ENCODE measurements around the gene ZSCAN12. TPM values are rescaled to one million over a fixed set of nuclear protein-coding genes. Genes with fewer than 3 reads are reported as not detected.
"Not testable (repeated sequence)": the region's sequence is repeated elsewhere in the genome, so short reads cannot be mapped to it uniquely, and the experiment has no call there.

Gene ZSCAN12
- total and polyA plus RNA-seq, 12 donors = 1.2 to 3.5 (median 2.6) TPM

DNA sequence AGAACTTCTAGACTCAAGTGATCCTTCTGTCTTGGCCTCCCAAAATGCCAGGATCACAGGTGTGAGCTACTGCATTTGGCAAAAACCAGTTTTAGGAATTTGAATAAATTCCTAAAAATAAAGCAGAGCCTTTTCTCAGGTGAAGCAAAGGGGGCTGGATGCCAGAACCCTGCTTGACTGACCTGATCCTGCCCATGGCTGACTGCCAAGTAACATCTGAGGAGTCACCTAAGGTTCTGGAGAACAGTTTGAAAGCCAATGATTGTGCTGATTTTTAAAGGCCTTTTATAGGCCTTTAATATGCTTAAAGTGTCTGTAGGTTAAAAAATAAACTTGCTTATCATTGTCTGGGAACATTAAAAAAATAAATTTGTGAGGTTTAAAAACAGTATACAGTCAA, 14.1 kb upstream of the ZSCAN12 start:
- Histone ChIP-seq H3K27me3 (peaks cover 0 to 10% (median 0%) of the 10 kb centered on the region in 7 donors), H3K36me3 (no peaks in the 10 kb centered on the region), H3K4me3 (no peak overlapping the region), H3K27ac (no peak overlapping the region), H3K4me1 (no peaks in the 10 kb centered on the region), H3K9me3 (peaks cover 0 to 9% (median 0%) of the 10 kb centered on the region in 11 donors)
- TF ChIP-seq, protein P1, sequence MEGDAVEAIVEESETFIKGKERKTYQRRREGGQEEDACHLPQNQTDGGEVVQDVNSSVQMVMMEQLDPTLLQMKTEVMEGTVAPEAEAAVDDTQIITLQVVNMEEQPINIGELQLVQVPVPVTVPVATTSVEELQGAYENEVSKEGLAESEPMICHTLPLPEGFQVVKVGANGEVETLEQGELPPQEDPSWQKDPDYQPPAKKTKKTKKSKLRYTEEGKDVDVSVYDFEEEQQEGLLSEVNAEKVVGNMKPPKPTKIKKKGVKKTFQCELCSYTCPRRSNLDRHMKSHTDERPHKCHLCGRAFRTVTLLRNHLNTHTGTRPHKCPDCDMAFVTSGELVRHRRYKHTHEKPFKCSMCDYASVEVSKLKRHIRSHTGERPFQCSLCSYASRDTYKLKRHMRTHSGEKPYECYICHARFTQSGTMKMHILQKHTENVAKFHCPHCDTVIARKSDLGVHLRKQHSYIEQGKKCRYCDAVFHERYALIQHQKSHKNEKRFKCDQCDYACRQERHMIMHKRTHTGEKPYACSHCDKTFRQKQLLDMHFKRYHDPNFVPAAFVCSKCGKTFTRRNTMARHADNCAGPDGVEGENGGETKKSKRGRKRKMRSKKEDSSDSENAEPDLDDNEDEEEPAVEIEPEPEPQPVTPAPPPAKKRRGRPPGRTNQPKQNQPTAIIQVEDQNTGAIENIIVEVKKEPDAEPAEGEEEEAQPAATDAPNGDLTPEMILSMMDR (IDR thresholded peaks at IDR 0.05) = no peak
- intact Hi-C loops (cut with DNase I) = no loop called here
- DNase-seq (no peak), ATAC-seq (no peak)

DNA sequence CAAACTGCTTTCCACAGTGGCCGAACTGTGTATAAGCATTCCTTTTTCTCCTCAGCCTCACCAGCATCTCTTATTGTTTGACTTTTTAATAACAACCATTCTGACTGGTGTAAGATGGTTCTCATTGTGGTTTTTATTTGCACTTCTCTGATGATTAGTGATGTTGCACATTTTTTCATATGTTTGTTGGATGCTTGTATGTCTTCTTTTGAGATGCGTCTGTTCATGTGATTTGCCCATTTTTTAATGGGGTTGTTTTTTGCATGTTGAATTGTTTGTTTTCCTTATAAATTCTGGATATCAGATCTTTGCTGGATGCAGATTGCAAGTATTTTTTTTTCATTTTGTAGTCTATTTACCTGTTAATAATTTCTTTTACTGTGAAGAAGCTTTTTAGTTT, 11.2 kb upstream of the ZSCAN12 start:
- Histone ChIP-seq H3K9me3 (peaks cover 0 to 9% (median 0%) of the 10 kb centered on the region in 11 donors), H3K4me1 (no peaks in the 10 kb centered on the region), H3K27ac (no peak overlapping the region), H3K36me3 (no peaks in the 10 kb centered on the region), H3K27me3 (peaks cover 0 to 23% (median 3%) of the 10 kb centered on the region in 7 donors), H3K4me3 (no peak overlapping the region)
- DNase-seq (no peak), ATAC-seq (no peak)
- intact Hi-C loops (cut with DNase I) = no loop called here
- 96 to 100% methylated on average over 2 of the region's 2 CpGs for WGBS, 2 donors
- TF ChIP-seq, protein P1 (IDR thresholded peaks at IDR 0.05) = no peak

DNA sequence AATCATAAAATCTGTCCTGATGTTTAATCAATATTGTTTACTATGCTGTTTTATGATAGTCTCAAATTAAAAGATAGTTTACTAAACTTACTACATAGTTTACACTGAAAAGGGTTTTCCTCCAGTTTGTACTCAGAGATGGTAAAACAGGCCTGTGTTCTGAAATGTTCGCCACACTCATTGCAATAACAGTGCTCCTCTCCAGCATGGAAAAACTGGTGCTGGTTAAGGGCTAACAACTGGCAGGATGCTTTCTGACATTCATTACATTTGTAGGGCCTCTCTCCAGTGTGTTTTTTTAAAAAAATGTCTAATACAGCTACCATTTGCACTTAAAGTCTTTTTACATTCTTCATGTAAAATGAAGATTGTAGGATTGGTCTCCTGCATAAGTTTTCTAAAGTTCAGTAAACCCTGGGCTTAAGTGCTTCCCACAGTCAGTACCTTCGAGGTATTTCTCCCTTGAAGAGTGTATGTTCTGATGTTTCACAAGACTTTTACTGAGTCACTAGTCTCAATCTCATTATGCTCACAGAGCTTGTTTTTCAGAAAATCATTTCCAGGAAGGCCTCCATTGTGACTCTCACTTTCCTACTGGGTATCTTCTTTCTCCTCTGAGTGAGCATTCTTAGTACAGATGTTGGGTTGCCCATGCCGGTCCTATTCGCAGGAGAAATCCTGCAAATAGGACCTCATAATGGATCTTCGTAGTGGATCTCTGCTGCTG, 8.7 kb upstream of the ZSCAN12 start:
- no peak overlapping the region for H3K27ac ChIP-seq
- TF ChIP-seq, protein P1 (IDR thresholded peaks at IDR 0.05) = no peak
- WGBS, 2 donors = 86 to 89% methylated on average over 5 of the region's 5 CpGs

DNA sequence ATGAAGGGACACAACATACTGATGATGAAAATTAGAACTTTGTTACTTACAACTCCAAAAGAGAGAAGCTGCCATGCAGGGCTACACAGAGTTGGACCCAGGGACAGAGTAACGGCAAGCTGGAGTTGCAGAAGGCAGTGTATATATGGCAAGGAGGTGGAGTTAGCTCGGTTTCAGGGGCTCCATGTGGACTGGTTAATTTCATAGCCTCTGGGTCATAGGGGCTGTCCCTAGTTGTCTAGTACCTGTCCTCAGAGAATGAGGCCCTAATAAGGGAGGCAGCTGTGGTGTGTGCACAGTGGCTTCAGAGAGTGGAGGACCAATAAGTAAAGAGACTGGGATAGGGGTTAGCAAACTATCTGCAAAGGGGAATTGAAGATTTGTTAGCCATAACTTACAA, 7.9 kb upstream of the ZSCAN12 start:
- 51 to 56% methylated on average over 2 of the region's 2 CpGs for WGBS, 2 donors

More for the DNA sequence above, 8.7 kb upstream of the ZSCAN12 start:
- Histone ChIP-seq H3K36me3 (no peaks in the 10 kb centered on the region), H3K4me3 (no peak overlapping the region), H3K9me3 (peaks cover 0 to 9% (median 0%) of the 10 kb centered on the region in 11 donors), H3K27me3 (peaks cover 0 to 35% (median 11%) of the 10 kb centered on the region in 7 donors), H3K4me1 (no peaks in the 10 kb centered on the region)
- intact Hi-C loops (cut with DNase I) = no loop called here
- ATAC-seq (no peak), DNase-seq (no peak)

DNA sequence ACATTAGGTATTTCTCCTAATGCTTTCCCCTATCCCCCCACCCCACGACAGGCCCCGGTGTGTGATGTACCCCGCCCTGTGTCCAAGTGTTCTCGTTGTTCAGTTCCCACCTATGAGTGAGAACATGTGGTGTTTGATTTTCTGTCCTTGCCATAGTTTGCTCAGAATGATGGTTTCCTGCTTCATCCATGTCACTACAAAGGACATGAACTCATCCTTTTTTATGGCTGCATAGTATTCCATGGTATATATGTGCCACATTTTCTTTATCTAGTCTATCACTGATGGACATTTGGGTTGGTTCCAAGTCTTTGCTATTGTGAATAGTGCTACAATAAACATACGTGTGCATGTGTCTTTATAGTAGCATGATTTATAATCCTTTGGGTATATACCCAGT, 4.4 kb upstream of the ZSCAN12 start:
- WGBS, 2 donors = 83 to 96% methylated on average over 5 of the region's 5 CpGs
- not testable (repeated sequence) for ATAC-seq, H3K36me3 ChIP-seq

More for the DNA sequence above, 7.9 kb upstream of the ZSCAN12 start:
- intact Hi-C loops (cut with DNase I) = no loop called here
- Histone ChIP-seq H3K4me1 (no peaks in the 10 kb centered on the region), H3K27ac (no peak overlapping the region), H3K4me3 (no peak overlapping the region), H3K27me3 (peaks cover 0 to 35% (median 12%) of the 10 kb centered on the region in 7 donors), H3K9me3 (peaks cover 0 to 9% (median 0%) of the 10 kb centered on the region in 11 donors), H3K36me3 (no peaks in the 10 kb centered on the region)
- DNase-seq = no peak
- ATAC-seq = no peak
- TF ChIP-seq, protein P1 (IDR thresholded peaks at IDR 0.05) = no peak

More for the DNA sequence above, 4.4 kb upstream of the ZSCAN12 start:
- intact Hi-C loops (cut with DNase I); H3K4me1 ChIP-seq; H3K9me3 ChIP-seq; H3K4me3 ChIP-seq; H3K27ac ChIP-seq; DNase-seq: not testable (repeated sequence)
- H3K27me3 ChIP-seq = peaks cover 0 to 30% (median 11%) of the 10 kb centered on the region in 7 donors
